ENCODE measurements around the gene NCOA6. TPM values are rescaled to one million over a fixed set of nuclear protein-coding genes. Genes with fewer than 3 reads are reported as not detected.

NCOA6 gene
- total RNA-seq, 2 experiments from 2014 or later = 28.9 to 29.8 TPM

- H3K9me3 Mint-ChIP-seq = no peaks in the 10 kb centered on the region
- H3K36me3 Mint-ChIP-seq (ENCODE audit: low read depth) = no peaks in the 10 kb centered on the region
- H3K4me1 Mint-ChIP-seq = peaks cover 39% of the 10 kb centered on the region
- H3K27ac Mint-ChIP-seq = peak overlapping the region; percentile 85
- peaks cover 13% of the 10 kb centered on the region for H3K27me3 Mint-ChIP-seq
- no peak for DNase-seq
- H3K4me3 Mint-ChIP-seq = peak overlapping the region; percentile 91
- POLR2A ChIA-PET = interaction anchor here (0.6 to 3.0 kb wide), 12 partner anchors 9 to 737 kb away, joined by 3 to 17 read pairs (median 3); partner anchors contain the start of genes DYNLRB1, EIF2S2, ITCH and MAP1LC3A
- CTCF ChIA-PET = interaction anchor here (0.8 to 2.3 kb wide), 7 partner anchors 26 to 391 kb away, joined by 3 to 11 read pairs (median 4); partner anchors contain the start of gene PIGU
These were observed 121.9 kb downstream of the NCOA6 start for GRCh38 chr20:34703424-34704176.

GRCh38 chr20:34703061-34703423, 122.4 kb downstream of the NCOA6 start:
- POLR2A ChIA-PET = interaction anchor here (0.6 to 3.0 kb wide), 5 partner anchors 26 to 737 kb away, joined by 3 to 17 read pairs (median 7); partner anchors contain the start of genes DYNLRB1, MAP1LC3A and PIGU
- CTCF ChIA-PET = interaction anchor here (0.6 to 2.3 kb wide), 7 partner anchors 26 to 452 kb away, joined by 3 to 11 read pairs (median 3); partner anchors contain the start of gene PIGU
- Mint-ChIP-seq H3K27me3 (peaks cover 13% of the 10 kb centered on the region), H3K4me1 (peaks cover 34% of the 10 kb centered on the region), H3K4me3 (peak overlapping the region; percentile 91), H3K9me3 (no peaks in the 10 kb centered on the region), H3K27ac (no peak overlapping the region), H3K36me3 (ENCODE audit: low read depth) (no peaks in the 10 kb centered on the region)
- no peak for DNase-seq

DNA sequence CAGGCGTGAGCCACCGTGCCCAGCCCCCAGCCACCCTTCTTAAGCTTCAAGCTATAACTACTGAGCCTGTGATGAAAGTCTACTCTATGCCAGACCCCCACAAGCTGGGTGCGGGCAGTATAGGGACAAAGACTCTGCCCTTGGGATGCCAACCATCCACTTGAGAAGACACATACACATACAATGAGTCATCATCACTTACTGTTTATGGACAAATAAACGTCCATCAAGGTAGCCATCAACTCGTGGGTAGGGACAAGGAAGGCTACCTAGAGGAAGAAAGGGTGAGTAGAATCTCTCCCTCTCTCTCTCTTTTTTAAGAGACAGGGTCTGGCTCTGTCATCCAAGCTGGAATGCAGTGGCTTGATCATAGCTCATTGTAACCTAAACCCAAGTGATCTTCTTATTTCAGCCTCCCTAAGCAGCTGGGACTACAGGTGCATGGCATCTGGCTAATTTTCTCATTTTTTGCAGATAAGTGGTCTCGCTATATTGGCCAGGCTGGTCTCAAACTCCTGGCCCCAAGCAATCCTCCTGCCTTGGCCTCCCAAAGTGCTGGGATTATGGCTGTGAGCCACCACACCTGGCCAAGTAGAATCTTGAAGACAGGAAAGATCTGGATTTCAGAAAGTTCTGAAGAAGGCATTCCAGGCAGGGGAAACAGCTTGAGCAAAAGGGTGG, 123.9 kb downstream of the NCOA6 start:
- Mint-ChIP-seq H3K36me3 (ENCODE audit: low read depth) (no peaks in the 10 kb centered on the region), H3K27me3 (peaks cover 15% of the 10 kb centered on the region), H3K9me3 (no peaks in the 10 kb centered on the region), H3K27ac (no peak overlapping the region), H3K4me3 (no peak overlapping the region), H3K4me1 (peaks cover 28% of the 10 kb centered on the region)
- no peak for DNase-seq
- POLR2A ChIA-PET = no interaction called here
- CTCF ChIA-PET = interaction anchor here (0.7 to 0.9 kb wide), 2 partner anchors 389 to 1251 kb away, joined by 3 to 4 read pairs; no protein-coding TSS in a partner anchor

- H3K4me3 Mint-ChIP-seq = no peak overlapping the region
- no peak overlapping the region for H3K27ac Mint-ChIP-seq
- no peaks in the 10 kb centered on the region for H3K36me3 Mint-ChIP-seq (ENCODE audit: low read depth)
- DNase-seq = no peak
- no peaks in the 10 kb centered on the region for H3K9me3 Mint-ChIP-seq
- H3K4me1 Mint-ChIP-seq = no peaks in the 10 kb centered on the region
- POLR2A ChIA-PET = no interaction called here
- H3K27me3 Mint-ChIP-seq = peaks cover 9% of the 10 kb centered on the region
- CTCF ChIA-PET = no interaction called here
These were observed 132.0 kb downstream of the NCOA6 start for GRCh38 chr20:34693414-34693813.

- Mint-ChIP-seq H3K27me3 (peaks cover 7% of the 10 kb centered on the region), H3K36me3 (ENCODE audit: low read depth) (no peaks in the 10 kb centered on the region), H3K4me1 (no peaks in the 10 kb centered on the region), H3K9me3 (no peaks in the 10 kb centered on the region), H3K4me3 (no peak overlapping the region), H3K27ac (no peak overlapping the region)
- CTCF ChIA-PET = no interaction called here
- DNase-seq = no peak
- POLR2A ChIA-PET = no interaction called here
These were observed 133.6 kb downstream of the NCOA6 start for GRCh38 chr20:34691838-34692237.

DNA sequence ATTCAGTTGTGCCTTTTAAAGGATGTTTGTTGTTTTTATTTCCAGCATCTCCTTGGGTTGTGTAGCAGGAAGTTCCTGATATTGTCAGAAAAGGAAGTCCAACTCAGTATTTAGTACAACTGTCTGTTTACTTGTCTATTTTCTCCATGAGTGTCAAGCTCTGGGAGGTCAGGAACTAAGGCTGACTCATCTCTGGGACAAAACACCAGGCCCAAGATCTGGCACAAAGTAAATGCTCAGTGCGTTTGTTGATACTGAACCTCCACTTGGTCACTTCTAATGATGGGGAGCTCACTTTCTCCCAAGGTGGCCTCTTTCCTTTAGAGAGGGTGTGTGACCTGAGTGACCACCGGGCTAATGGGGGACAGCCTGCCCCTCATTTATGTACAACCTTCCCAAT, 136.0 kb downstream of the NCOA6 start:
- H3K36me3 Mint-ChIP-seq (ENCODE audit: low read depth) = no peaks in the 10 kb centered on the region
- ChIA-PET POLR2A (interaction anchor here (0.7 kb wide), 1 partner anchor 173 kb away, joined by 3 read pairs; no protein-coding TSS in a partner anchor), CTCF (interaction anchor here (1.2 to 1.4 kb wide), 2 partner anchors 80 to 377 kb away, joined by 3 to 4 read pairs; no protein-coding TSS in a partner anchor)
- no peak overlapping the region for H3K4me3 Mint-ChIP-seq
- no peak overlapping the region for H3K27ac Mint-ChIP-seq
- no peak for DNase-seq
- H3K27me3 Mint-ChIP-seq = peaks cover 3% of the 10 kb centered on the region
- H3K4me1 Mint-ChIP-seq = no peaks in the 10 kb centered on the region
- no peaks in the 10 kb centered on the region for H3K9me3 Mint-ChIP-seq

- H3K36me3 Mint-ChIP-seq (ENCODE audit: low read depth) = no peaks in the 10 kb centered on the region
- POLR2A ChIA-PET = no interaction called here
- no peaks in the 10 kb centered on the region for H3K27me3 Mint-ChIP-seq
- H3K27ac Mint-ChIP-seq = no peak overlapping the region
- no peak overlapping the region for H3K4me3 Mint-ChIP-seq
- DNase-seq = no peak
- H3K9me3 Mint-ChIP-seq = no peaks in the 10 kb centered on the region
- H3K4me1 Mint-ChIP-seq = peaks cover 14% of the 10 kb centered on the region
- CTCF ChIA-PET = no interaction called here
These were observed 141.8 kb downstream of the NCOA6 start for GRCh38 chr20:34683667-34684066.

DNA sequence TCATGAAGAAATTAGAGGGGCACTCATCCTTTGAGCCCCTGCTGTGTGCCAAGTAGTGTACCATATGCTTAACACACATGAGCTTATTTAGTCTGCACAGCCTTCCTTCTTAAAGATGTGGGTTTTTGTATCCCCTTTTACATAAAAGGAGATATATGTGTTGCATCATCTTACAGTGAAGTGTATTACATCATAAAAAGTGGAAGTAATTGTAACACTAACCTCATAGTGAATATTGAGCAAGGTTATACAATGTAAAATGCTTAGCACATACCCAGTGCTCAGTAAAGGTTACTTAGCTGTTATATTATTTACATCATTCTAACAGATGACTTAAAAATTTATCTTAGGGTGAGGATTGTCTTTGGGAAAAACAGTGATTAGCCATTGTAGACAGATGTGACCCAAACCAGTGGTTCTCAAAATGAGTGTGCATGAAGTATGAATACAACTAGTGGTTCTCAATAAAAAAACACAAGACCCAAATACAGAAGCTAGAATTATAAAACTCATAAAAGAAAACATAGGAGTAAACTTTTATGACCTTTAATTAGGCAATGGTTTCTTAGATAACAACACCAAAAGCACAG, 144.8 kb downstream of the NCOA6 start:
- ChIA-PET POLR2A (interaction anchor here (1.1 kb wide), 1 partner anchor 123 kb away, joined by 3 read pairs; the partner anchor contains the start of gene MAP1LC3A), CTCF (no interaction called here)
- DNase-seq = no peak
- Mint-ChIP-seq H3K27ac (no peak overlapping the region), H3K9me3 (no peaks in the 10 kb centered on the region), H3K4me3 (no peak overlapping the region), H3K4me1 (peaks cover 30% of the 10 kb centered on the region), H3K27me3 (no peaks in the 10 kb centered on the region), H3K36me3 (ENCODE audit: low read depth) (no peaks in the 10 kb centered on the region)

GRCh38 chr20:34676642-34677373, 148.6 kb downstream of the NCOA6 start, which contains the start of gene PIGU:
Gene PIGU, minus strand, starts transcription at chr20:34677092. Its CDS starts 7 bp downstream, at chr20:34677085.
- CTCF ChIA-PET = interaction anchor here (0.6 to 1.3 kb wide), 3 partner anchors 27 to 1943 kb away, joined by 3 to 4 read pairs (median 4); no protein-coding TSS in a partner anchor
- peaks cover 4% of the 10 kb centered on the region for H3K36me3 Mint-ChIP-seq (ENCODE audit: low read depth)
- DNase-seq = peak; percentile 98
- no peaks in the 10 kb centered on the region for H3K27me3 Mint-ChIP-seq
- no peaks in the 10 kb centered on the region for H3K9me3 Mint-ChIP-seq
- H3K27ac Mint-ChIP-seq = peak within 1 kb of the TSS; percentile 88
- H3K4me1 Mint-ChIP-seq = peaks cover 36% of the 10 kb centered on the region
- peak within 1 kb of the TSS; percentile 98 for H3K4me3 Mint-ChIP-seq
- POLR2A ChIA-PET = interaction anchor here (0.6 to 3.0 kb wide), 12 partner anchors 20 to 1266 kb away, joined by 3 to 17 read pairs (median 3); partner anchors contain the start of genes DYNLRB1, EDEM2, ITCH and MAP1LC3A

- POLR2A ChIA-PET = interaction anchor here (1.2 to 3.0 kb wide), 5 partner anchors 94 to 471 kb away, joined by 3 to 17 read pairs (median 3); partner anchors contain the start of genes DYNLRB1 and EDEM2
- DNase-seq = no peak
- Mint-ChIP-seq H3K27me3 (no peaks in the 10 kb centered on the region), H3K36me3 (ENCODE audit: low read depth) (peaks cover 4% of the 10 kb centered on the region), H3K4me3 (peak overlapping the region; percentile 98), H3K9me3 (no peaks in the 10 kb centered on the region), H3K4me1 (peaks cover 36% of the 10 kb centered on the region), H3K27ac (peak overlapping the region; percentile 88)
- CTCF ChIA-PET = no interaction called here
These were observed 149.3 kb downstream of the NCOA6 start for GRCh38 chr20:34675993-34676641.

DNA sequence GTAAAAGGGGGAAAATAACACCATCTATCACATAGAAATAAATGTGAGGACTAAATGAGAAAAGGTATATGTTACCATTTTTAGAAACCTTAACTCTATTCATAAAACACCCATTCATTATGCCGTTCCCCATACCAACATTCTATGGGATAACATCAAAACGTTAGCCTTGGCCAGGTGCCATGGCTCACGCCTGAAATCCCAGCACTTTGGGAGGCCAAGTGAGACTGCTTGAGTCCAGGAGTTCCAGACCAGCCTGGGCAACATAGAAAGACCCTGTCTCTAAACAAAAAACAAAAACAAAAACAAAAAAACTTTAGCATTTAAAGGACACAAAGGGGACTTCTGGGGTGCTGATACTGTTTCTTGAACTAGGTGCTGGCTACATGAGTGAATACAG, 149.9 kb downstream of the NCOA6 start:
- no peak overlapping the region for H3K27ac Mint-ChIP-seq
- peak overlapping the region; percentile 98 for H3K4me3 Mint-ChIP-seq
- peaks cover 32% of the 10 kb centered on the region for H3K4me1 Mint-ChIP-seq
- CTCF ChIA-PET = interaction anchor here (0.6 to 0.7 kb wide), 2 partner anchors 28 to 994 kb away, joined by 3 read pairs; no protein-coding TSS in a partner anchor
- DNase-seq = no peak
- POLR2A ChIA-PET = interaction anchor here (3.0 kb wide), 1 partner anchor 159 kb away, joined by 17 read pairs; the partner anchor contains the start of gene DYNLRB1
- no peaks in the 10 kb centered on the region for H3K9me3 Mint-ChIP-seq
- no peaks in the 10 kb centered on the region for H3K27me3 Mint-ChIP-seq
- peaks cover 4% of the 10 kb centered on the region for H3K36me3 Mint-ChIP-seq (ENCODE audit: low read depth)

All from activated CD4-positive, alpha-beta memory T cell treated with anti-CD3 and anti-CD28 coated beads, Interleukin-2, amount 10 ng/mL, durations not matched to agents 7 days and 5 days (primary cell).